Naive B cell (primary cell): ENCODE measurements around the gene ANKRD6. TPM values are rescaled to one million over a fixed set of nuclear protein-coding genes. Genes with fewer than 3 reads are reported as not detected.
"Not testable (repeated sequence)": the region's sequence is repeated elsewhere in the genome, so short reads cannot be mapped to it uniquely, and the experiment has no call there.

ENCODE experiments used
- ATAC-seq, 2 donors: fragments of 150-1000 bp; cut with Tn5 transposase; 2 replicates each; pipeline ENCODE4 v1.10.0; 2021; ENCODE audit warnings: low read depth in 2 of 2, mild to moderate bottlenecking in 2 of 2, moderate library complexity in 2 of 2
- DNase-seq: peaks from one replicate; pipeline ENCODE4 v3.0.0; 2022
- H3K27ac Mint-ChIP-seq, 6 donors: one replicate each; pipeline ENCODE4 v1.8.0; 2020 to 2022; ENCODE audit warnings: mild to moderate bottlenecking in 6 of 6, mixed read lengths in 6 of 6, moderate library complexity in 5 of 6, inconsistent platforms in 2 of 6
- H3K27me3 Mint-ChIP-seq, 3 donors: one replicate each; pipeline ENCODE4 v1.8.0; 2021 to 2022; ENCODE audit warnings: mixed read lengths in 3 of 3, mild to moderate bottlenecking in 1 of 3
- H3K36me3 Mint-ChIP-seq, 2 donors: one replicate each; pipeline ENCODE4 v1.8.0; 2020 to 2022; ENCODE audit warnings: mixed read lengths in 2 of 2, inconsistent platforms in 1 of 2, mild to moderate bottlenecking in 1 of 2
- H3K4me1 Mint-ChIP-seq, 3 donors: one replicate each; pipeline ENCODE4 v1.8.0; 2020 to 2022; ENCODE audit warnings: mixed read lengths in 3 of 3, inconsistent platforms in 1 of 3, mild to moderate bottlenecking in 1 of 3, moderate library complexity in 1 of 3
- H3K4me3 Mint-ChIP-seq, 8 donors: one replicate each; pipeline ENCODE4 v1.8.0; 2020 to 2022; ENCODE audit warnings: mild to moderate bottlenecking in 8 of 8, mixed read lengths in 8 of 8, moderate library complexity in 8 of 8, inconsistent platforms in 2 of 8
- H3K9me3 Mint-ChIP-seq, 7 donors: one replicate each; pipeline ENCODE4 v1.8.0; 2020 to 2022; ENCODE audit warnings: mixed read lengths in 7 of 7, mild to moderate bottlenecking in 5 of 7, inconsistent platforms in 2 of 7, moderate library complexity in 1 of 7
- polyA plus RNA-seq, 6 donors: library from polyadenylated mRNA; unstranded; fragments of 300-500 nt; fragmentation: Illumina TruSeq; gene quantifications; one replicate each; pipeline ENCODE4 v1.2.3, GENCODE V29; 2021; ENCODE audit warnings: low read depth in 6 of 6

Gene ANKRD6
- polyA plus RNA-seq: 1 to 10 TPM in 3 of 6 donors, under 1 TPM in 2, not detected in 1; 0.63 to 1.2 (median 1.1) TPM

DNA sequence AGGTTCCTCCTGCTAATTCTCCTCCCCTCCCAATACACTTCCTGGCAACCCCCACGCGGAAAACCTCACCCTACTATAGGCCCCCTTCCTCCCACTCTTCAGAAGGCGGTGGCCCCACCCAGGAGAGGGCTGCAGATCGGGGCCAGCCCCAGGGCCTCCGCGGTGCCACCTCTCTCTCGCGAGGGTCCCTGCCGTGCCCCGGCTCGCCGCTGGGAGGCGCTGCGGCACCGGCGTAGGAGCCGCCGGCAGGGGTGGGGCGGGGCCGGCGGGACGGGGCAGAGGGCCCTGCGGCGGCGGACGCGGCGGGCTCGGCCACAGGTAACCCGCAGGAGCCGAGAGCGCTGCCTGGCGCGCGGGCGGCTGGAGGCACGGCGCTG is at the start of gene ANKRD6:
TSS of gene ANKRD6 (plus strand) at position 278 of the 377 bp plus-strand sequence. CDS start 133,825 bp downstream, outside the sequence.
- peak within 1 kb of the TSS in 4 of 6 donors; percentile 66 to 85 (median 78) for H3K27ac Mint-ChIP-seq
- DNase-seq (peak; percentile 85), ATAC-seq (peak; percentile 92 to 94)
- H3K27me3 Mint-ChIP-seq: peaks cover 0 to 13% (median 4%) of the 10 kb centered on the region in 3 donors
- peaks cover 5 to 12% (median 10%) of the 10 kb centered on the region in 3 donors for H3K4me1 Mint-ChIP-seq
- H3K36me3 Mint-ChIP-seq: no peaks in the 10 kb centered on the region
- peak within 1 kb of the TSS; percentile 81 to 95 (median 89) for H3K4me3 Mint-ChIP-seq
- no peaks in the 10 kb centered on the region for H3K9me3 Mint-ChIP-seq

DNA sequence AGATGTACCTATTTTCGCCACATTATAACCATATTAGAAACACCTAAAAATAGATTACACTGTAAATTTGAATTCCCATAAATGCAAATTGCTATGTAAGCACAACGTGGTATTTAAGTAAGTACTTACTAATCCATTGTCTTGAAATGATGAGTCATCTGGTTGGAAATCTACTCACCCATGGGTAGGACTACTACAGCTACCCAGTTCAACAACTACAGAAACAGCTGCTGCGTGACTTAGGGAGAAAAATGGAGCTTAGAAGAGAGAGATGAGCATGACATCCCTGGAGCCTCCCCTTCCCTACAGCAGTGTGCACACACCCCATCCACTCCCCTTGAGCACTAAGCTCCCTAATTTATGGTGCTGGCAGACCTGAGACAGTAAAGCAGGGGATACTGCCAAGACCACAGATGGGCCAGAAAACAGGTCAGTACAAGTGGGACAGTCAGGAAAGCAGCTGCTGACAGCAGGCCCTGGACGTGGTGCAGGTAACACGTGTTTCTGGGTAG is 47.7 kb upstream of the ANKRD6 start:
- no peak overlapping the region for H3K27ac Mint-ChIP-seq
- no peaks in the 10 kb centered on the region for H3K9me3 Mint-ChIP-seq
- peaks cover 7 to 25% (median 14%) of the 10 kb centered on the region in 3 donors for H3K27me3 Mint-ChIP-seq
- DNase-seq: no peak
- ATAC-seq: no peak
- H3K4me3 Mint-ChIP-seq: no peak overlapping the region
- H3K36me3 Mint-ChIP-seq: no peaks in the 10 kb centered on the region
- peaks cover 11 to 14% (median 11%) of the 10 kb centered on the region in 3 donors for H3K4me1 Mint-ChIP-seq

DNA sequence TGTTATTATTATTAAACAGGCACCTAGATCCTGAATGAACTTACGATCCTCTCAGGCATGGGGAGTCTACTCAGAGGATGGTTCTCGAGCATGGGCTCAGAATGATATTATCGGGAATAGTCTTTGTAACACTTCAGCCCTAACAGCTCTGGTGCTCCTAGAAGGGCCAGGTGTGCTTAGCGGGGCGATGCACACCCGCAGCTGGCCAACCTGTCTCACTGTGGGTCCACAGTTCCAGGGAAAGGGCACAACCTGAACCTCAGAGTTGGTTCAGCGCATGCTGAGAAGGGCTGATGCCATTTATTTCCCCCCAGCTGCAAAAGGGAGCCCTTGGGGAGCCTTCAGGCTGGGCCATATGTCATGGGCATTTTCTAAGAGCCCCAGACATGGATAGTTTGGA is 47.1 kb upstream of the ANKRD6 start:
- ATAC-seq (no peak), DNase-seq (no peak)
- Mint-ChIP-seq H3K4me1 (peaks cover 11 to 14% (median 11%) of the 10 kb centered on the region in 3 donors), H3K27ac (no peak overlapping the region), H3K9me3 (no peaks in the 10 kb centered on the region), H3K4me3 (no peak overlapping the region), H3K27me3 (peaks cover 7 to 27% (median 15%) of the 10 kb centered on the region in 3 donors), H3K36me3 (no peaks in the 10 kb centered on the region)

DNA sequence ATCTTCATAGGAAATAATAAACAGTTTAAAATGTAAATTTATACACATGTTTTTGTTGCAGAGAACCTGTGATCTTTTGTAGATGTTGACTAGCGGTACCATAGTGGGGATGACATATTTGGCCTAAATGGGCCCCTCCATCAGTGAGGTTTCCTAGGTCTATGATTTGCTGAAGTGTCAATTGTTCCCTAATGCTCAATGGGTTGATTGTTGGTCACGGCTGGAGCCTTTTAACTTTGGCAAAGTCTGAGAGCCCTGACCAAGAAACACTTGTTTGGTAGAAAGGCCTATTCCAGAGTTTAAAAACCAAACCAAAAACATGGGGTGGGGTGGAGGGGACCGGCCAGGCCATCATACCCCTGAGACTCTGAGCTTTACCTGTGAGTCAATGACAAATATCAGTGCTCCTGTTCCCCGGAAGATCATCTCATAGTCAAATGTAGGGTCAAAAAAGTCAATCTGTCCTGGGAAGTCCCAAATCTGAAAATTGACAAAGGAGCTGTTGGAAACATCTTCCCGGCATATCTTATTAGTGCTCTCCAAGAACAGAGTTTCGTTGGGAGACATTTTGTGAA is 45.9 kb upstream of the ANKRD6 start:
- DNase-seq (no peak), ATAC-seq (no peak)
- Mint-ChIP-seq H3K4me3 (peak overlapping the region in 1 of 8 donors; percentile 31), H3K27ac (peak overlapping the region in 1 of 6 donors; percentile 55), H3K36me3 (no peaks in the 10 kb centered on the region), H3K4me1 (peaks cover 11 to 14% (median 11%) of the 10 kb centered on the region in 3 donors), H3K27me3 (peaks cover 7 to 27% (median 23%) of the 10 kb centered on the region in 3 donors), H3K9me3 (peaks cover 0 to 1% (median 0%) of the 10 kb centered on the region in 7 donors)

DNA sequence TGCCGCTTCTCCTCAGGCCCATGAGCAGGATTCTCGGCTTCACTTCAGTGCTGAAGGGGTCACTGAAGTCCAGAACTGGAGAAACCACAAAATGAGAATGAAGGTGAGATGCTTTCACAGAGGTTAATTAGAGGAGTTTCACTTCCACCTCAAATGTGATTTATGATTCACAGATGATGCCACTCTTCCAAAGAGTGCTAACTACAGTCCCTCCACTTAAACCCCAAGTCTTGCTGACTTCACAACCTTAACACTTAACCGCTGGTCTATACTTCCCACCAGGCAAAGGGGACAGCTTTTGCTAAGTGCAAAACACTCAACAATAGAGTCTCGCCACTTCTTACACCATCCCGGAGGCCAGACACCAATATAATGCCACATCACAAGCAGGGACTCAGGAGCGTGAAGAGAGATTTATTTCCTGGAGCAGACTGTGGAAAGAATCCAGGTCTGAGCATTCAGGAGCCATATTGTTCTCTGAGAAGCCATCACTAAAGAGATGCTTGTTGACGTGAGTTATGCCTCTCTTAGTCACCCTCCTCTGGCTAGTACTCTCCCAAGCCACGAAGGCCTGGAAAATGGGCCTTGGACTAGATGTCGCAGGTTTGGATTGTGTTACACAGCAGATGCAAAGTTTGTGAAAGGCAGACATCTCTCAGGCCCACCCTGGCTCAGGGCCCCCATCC is 45.3 kb upstream of the ANKRD6 start:
- Mint-ChIP-seq H3K4me3 (no peak overlapping the region), H3K36me3 (no peaks in the 10 kb centered on the region), H3K27me3 (peaks cover 7 to 27% (median 23%) of the 10 kb centered on the region in 3 donors), H3K27ac (peak overlapping the region in 2 of 6 donors; percentile 56 to 58), H3K4me1 (peaks cover 11 to 14% (median 11%) of the 10 kb centered on the region in 3 donors), H3K9me3 (peaks cover 0 to 1% (median 0%) of the 10 kb centered on the region in 7 donors)
- DNase-seq (peak; percentile 27), ATAC-seq (peak; percentile 88 to 89)

DNA sequence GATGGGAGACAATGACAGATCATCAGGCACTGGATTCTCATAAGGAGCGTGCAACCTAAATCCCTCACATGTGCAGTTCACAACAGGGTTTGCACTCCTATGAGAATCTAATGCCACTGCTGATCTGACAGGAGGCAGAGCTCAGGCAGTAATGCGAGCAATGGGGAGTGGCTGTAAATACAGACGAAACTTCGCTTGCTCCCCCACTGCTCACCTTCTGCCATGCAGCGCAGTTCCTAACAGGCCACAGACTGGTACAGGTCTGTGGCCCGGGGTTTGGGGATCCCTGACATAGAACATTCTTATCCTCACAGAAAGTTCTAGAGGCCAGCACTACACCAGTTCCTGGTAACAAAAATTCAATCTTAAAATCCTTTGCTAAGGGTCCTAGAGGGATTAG is 44.1 kb upstream of the ANKRD6 start:
- H3K27me3 Mint-ChIP-seq: peaks cover 7 to 23% (median 23%) of the 10 kb centered on the region in 3 donors
- H3K27ac Mint-ChIP-seq: no peak overlapping the region
- ATAC-seq (no peak), DNase-seq (no peak)
- no peak overlapping the region for H3K4me3 Mint-ChIP-seq
- peaks cover 10 to 11% of the 10 kb centered on the region in 2 donors for H3K36me3 Mint-ChIP-seq
- peaks cover 5 to 13% (median 10%) of the 10 kb centered on the region in 7 donors for H3K9me3 Mint-ChIP-seq
- H3K4me1 Mint-ChIP-seq: peaks cover 11 to 14% (median 11%) of the 10 kb centered on the region in 3 donors

DNA sequence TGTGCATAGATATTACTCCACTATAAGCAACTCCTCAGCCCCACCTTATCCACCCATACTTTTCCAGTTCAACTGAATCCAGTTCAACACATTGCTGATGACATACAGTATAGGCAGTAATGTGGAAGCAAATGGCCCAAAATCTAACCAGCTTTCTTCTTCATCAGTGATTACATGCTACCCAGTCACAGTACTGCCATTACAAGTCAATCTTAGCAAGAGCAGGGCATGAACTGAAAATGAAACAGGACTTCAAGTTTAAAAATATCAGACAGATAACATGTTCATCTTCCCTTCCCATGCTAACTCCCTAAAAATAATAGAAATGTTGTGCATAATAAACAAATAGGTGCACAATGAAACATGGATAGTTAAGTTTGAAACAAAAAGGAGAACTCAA is 40.1 kb upstream of the ANKRD6 start:
- Mint-ChIP-seq H3K4me1 (peaks cover under 1 to 4% (median 2%) of the 10 kb centered on the region in 3 donors), H3K36me3 (peaks cover 11 to 14% of the 10 kb centered on the region in 2 donors), H3K27ac (no peak overlapping the region), H3K4me3 (no peak overlapping the region), H3K27me3 (peaks cover 0 to 12% (median 7%) of the 10 kb centered on the region in 3 donors), H3K9me3 (peaks cover 7 to 15% (median 11%) of the 10 kb centered on the region in 7 donors)
- ATAC-seq: no peak
- no peak for DNase-seq

DNA sequence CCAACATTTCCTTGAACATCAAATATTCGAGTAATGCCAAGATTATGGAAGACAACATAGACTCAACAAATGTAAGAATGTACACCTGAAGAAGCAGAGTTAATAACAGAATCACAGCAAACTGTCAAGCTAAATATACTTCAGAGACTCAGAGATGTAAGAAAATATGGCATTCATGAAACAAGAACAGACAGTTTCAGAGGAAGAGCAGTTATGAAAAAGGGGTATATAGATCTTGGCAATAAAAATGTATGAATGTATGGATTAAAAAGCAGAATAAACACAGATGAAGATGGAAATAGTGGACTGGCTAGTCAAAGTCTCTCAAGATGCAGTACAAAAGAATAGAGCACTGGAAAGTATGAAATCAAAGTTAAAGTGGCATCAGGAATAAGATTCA is 39.3 kb upstream of the ANKRD6 start:
- DNase-seq (no peak), ATAC-seq (no peak)
- peaks cover 7 to 15% (median 11%) of the 10 kb centered on the region in 7 donors for H3K9me3 Mint-ChIP-seq
- H3K4me3 Mint-ChIP-seq: no peak overlapping the region
- peaks cover 11 to 14% of the 10 kb centered on the region in 2 donors for H3K36me3 Mint-ChIP-seq
- H3K27ac Mint-ChIP-seq: no peak overlapping the region
- peaks cover 0 to 9% (median 7%) of the 10 kb centered on the region in 3 donors for H3K27me3 Mint-ChIP-seq
- no peaks in the 10 kb centered on the region for H3K4me1 Mint-ChIP-seq

DNA sequence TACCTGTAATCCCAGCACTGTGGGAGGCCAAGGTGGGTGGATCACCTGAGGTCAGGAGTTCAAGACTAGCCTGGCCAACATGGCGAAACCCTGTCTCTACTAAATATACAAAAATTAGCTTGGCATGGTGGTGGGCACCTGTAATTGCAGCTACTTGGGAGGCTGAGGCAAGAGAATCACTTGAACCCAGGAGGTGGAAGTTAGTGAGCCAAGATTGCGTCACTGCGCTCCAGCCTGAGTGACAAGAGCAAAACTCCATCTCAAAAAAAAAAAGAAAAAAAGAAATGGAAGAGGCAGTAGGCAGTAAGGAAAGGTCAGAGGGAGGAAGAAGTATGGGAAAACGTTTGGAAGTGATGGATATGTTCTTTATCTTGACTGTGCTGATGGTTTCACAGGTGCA is 35.1 kb upstream of the ANKRD6 start:
- DNase-seq, H3K27me3 Mint-ChIP-seq, H3K4me3 Mint-ChIP-seq, H3K4me1 Mint-ChIP-seq, ATAC-seq: not testable (repeated sequence)
- H3K27ac Mint-ChIP-seq: peak overlapping the region in 2 of 6 donors; percentile 16 to 48
- H3K9me3 Mint-ChIP-seq: peaks cover 7 to 13% (median 10%) of the 10 kb centered on the region in 7 donors
- peaks cover 11 to 12% of the 10 kb centered on the region in 2 donors for H3K36me3 Mint-ChIP-seq

DNA sequence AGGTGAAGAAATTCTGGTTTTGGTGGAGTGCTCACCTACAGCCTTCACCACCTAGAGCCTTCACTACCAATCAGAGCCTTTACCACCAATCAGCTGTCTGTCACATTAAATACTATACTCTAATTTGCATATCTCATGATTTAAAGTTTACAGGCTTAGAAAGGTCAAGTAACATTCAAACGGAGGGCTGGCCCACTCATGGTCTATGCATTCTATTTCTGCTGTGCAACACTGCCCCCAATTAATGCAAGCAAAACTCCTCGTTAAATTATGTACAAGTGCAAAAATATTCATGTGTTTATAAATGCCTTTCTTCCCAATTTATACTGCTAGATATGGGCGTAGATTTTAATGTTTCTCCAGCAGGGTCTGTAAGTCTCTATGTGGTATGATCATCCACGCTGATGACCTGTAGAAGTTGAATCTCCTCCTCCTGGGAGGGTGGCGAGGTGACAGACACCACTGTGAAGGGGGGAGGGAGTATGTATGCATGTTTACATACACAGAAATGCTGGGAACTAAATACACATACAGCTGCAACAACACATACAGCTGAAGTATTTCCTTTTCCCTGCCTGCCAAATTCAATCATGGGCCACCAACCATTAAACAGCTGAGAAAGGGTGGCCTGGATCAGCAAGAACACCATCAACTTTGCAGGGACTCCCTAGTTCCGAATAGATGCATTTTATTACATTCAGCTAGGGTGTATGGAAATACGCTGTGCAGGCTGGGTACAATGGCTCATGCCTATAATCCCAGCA is 34.0 kb upstream of the ANKRD6 start:
- no peak overlapping the region for H3K27ac Mint-ChIP-seq
- no peak for DNase-seq
- H3K4me3 Mint-ChIP-seq: no peak overlapping the region
- peaks cover under 1 to 2% of the 10 kb centered on the region in 2 donors for H3K36me3 Mint-ChIP-seq
- peaks cover 0 to 2% (median 1%) of the 10 kb centered on the region in 7 donors for H3K9me3 Mint-ChIP-seq
- peaks cover 0 to 3% (median 2%) of the 10 kb centered on the region in 3 donors for H3K4me1 Mint-ChIP-seq
- no peaks in the 10 kb centered on the region for H3K27me3 Mint-ChIP-seq
- ATAC-seq: no peak

DNA sequence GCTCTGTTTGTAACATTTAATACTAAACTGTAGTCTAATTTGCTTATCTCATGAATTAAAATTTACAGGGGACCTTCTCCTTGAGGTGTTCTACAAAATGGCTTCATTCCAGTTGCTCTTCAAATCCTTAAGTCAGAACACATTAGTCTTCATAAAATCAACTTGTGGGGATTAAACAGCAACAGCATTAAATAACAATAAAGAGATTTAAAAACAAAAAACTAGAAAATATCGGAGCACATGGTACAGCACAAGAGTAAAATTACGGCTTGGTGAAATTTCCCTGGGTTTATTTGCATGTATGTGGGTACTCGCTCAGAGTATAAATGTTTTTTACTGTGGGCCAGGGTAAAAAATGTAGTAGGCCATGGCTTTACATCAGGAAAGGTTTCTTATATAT is 32.9 kb upstream of the ANKRD6 start:
- H3K27me3 Mint-ChIP-seq: no peaks in the 10 kb centered on the region
- H3K9me3 Mint-ChIP-seq: no peaks in the 10 kb centered on the region
- H3K4me3 Mint-ChIP-seq: no peak overlapping the region
- ATAC-seq: no peak
- H3K36me3 Mint-ChIP-seq: no peaks in the 10 kb centered on the region
- DNase-seq: no peak
- peaks cover 0 to 3% (median 2%) of the 10 kb centered on the region in 3 donors for H3K4me1 Mint-ChIP-seq
- H3K27ac Mint-ChIP-seq: no peak overlapping the region

DNA sequence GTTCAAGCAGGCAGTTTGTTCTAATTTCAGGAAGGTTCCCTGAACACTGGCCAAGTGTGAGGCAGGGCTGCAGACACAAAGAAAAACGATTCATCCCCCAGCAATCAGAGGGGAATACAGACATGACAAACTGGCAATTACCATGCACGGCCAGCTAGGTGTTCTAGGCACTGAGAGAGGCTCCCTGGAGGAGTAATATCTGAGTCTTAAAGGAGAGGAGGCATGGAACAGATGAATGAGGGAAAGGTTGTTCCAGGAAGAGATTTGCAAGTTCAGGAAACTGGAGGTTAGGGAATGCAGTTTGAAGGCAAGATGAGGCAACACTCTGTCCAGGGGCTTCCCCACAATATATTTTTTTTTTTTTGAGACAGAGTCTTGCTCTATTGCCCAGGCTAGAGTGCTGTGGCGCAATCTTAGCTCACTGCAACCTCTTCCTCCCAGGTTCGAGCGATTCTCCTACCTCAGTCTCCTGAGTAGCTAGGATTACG is 32.0 kb upstream of the ANKRD6 start:
- DNase-seq (no peak), ATAC-seq (no peak)
- Mint-ChIP-seq H3K9me3 (no peaks in the 10 kb centered on the region), H3K4me1 (peaks cover 0 to 3% (median 2%) of the 10 kb centered on the region in 3 donors), H3K36me3 (no peaks in the 10 kb centered on the region), H3K4me3 (peak overlapping the region in 1 of 8 donors; percentile 61), H3K27me3 (peaks cover 0 to 7% (median 0%) of the 10 kb centered on the region in 3 donors), H3K27ac (no peak overlapping the region)

DNA sequence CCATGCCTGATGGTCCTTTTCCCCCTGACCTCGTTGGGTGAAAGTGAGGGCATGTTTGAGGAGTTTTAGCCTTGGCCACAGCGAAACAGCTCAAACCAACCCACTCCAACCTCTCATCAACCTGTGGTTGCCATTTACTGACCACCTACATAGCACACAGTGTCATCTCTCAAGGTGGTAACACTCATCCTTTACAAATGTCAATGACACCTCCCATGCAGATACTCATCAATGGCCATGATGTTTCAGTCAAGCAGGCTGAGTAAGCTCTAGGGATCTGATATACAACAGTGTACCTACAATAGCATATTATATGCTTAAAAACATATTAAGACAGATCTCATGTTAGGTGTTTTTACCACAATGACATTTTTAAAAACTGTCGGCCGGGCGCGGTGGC is 30.2 kb upstream of the ANKRD6 start:
- Mint-ChIP-seq H3K4me1 (peaks cover 0 to 3% (median 3%) of the 10 kb centered on the region in 3 donors), H3K36me3 (no peaks in the 10 kb centered on the region), H3K9me3 (no peaks in the 10 kb centered on the region), H3K4me3 (no peak overlapping the region), H3K27ac (no peak overlapping the region), H3K27me3 (peaks cover 0 to 7% (median 0%) of the 10 kb centered on the region in 3 donors)
- no peak for ATAC-seq
- no peak for DNase-seq
